Measurements from ENCODE around the gene TAS1R1.

TAS1R1 gene

GRCh38 chr1:6536291-6536690 is 18.8 kb upstream of the TAS1R1 start:
- Histone ChIP-seq H3K14ac (ENCODE audit: low read length) (no peak overlapping the region), H2BK15ac (ENCODE audit: low read length) (no peak overlapping the region), H3K4ac (ENCODE audit: low read length) (no peak overlapping the region), H2BK5ac (ENCODE audit: low read length) (no peak overlapping the region), H3K18ac (ENCODE audit: low read length) (no peak overlapping the region), H3K27ac (replicated peaks; ENCODE audit: low read length) (no peak overlapping the region), H3K4me3 (ENCODE audit: low read length in 2 of 2) (no peak overlapping the region), H3K9ac (ENCODE audit: low read depth, low read length, poor library complexity) (no peak overlapping the region), H3K36me3 (replicated peaks in 1 of 2; ENCODE audit: control insufficient read depth in 2 of 2, insufficient read depth in 2 of 2, low read length in 2 of 2) (peaks cover 20 to 77% of the 10 kb centered on the region in 2 donors), H2BK120ac (ENCODE audit: low read depth, low read length) (no peak overlapping the region), H3K4me2 (ENCODE audit: insufficient read depth, low read length, poor library complexity, severe bottlenecking) (no peak overlapping the region), H3K4me1 (ENCODE audit: control insufficient read depth in 2 of 2, insufficient read depth in 1 of 2, low read depth in 1 of 2, low read length in 2 of 2) (no peaks in the 10 kb centered on the region), H2BK12ac (ENCODE audit: low read length) (no peak overlapping the region), H4K8ac (ENCODE audit: low read depth, low read length) (no peak overlapping the region), H3K27me3 (ENCODE audit: control insufficient read depth in 3 of 3, insufficient read depth in 3 of 3, low read depth in 1 of 3, low read length in 3 of 3) (no peaks in the 10 kb centered on the region), H2AFZ (ENCODE audit: low read length) (no peak overlapping the region), H2AK5ac (ENCODE audit: low read depth, low read length) (no peak overlapping the region), H3K9me3 (replicated peaks in 1 of 2; ENCODE audit: control insufficient read depth in 2 of 2, insufficient read depth in 1 of 2, low read depth in 1 of 2, low read length in 2 of 2) (no peaks in the 10 kb centered on the region), H4K91ac (ENCODE audit: low read depth, low read length, poor library complexity) (no peak overlapping the region), H3K79me1 (ENCODE audit: low read depth, low read length) (peaks cover 2% of the 10 kb centered on the region), H3K23ac (ENCODE audit: low read depth, low read length, poor library complexity) (no peak overlapping the region)
- no peak for DNase-seq (ENCODE audit: low spot score)
- no CpG with 5 or more reads among the region's 5 CpGs for WGBS, 2 donors (ENCODE audit: extremely low coverage in 2 of 2, insufficient read length in 2 of 2, insufficient replicate concordance in 1 of 2)

GRCh38 chr1:6538956-6539355 is 16.2 kb upstream of the TAS1R1 start:
- peaks cover 7 to 72% of the 10 kb centered on the region in 2 donors for H3K36me3 ChIP-seq (replicated peaks in 1 of 2; ENCODE audit: control insufficient read depth in 2 of 2, insufficient read depth in 2 of 2, low read length in 2 of 2)

DNA sequence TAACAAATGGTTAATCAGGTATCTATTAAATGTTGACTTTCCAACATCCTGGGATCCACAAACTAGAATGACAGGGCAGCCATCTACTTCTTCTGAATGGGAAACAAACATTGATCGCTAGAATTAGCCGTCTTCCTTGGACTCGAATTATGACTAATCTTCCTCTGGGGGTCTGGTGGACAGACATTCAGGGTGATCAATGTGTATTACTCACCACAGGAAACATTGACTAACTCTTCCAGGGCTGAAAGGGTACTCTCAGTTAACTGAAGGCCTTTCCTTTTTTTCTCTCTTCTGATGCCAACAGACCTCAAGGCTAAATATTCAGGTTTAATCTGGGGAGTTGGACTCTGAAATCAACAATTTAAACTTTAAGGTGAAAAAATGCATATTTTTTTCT is 10.3 kb upstream of the TAS1R1 start:
- no peak overlapping the region for H3K18ac ChIP-seq (ENCODE audit: low read length)
- no peak overlapping the region for H3K4me2 ChIP-seq (ENCODE audit: insufficient read depth, low read length, poor library complexity, severe bottlenecking)
- H3K79me1 ChIP-seq (ENCODE audit: low read depth, low read length), result no peaks in the 10 kb centered on the region
- H3K14ac ChIP-seq (ENCODE audit: low read length), result no peak overlapping the region
- H2BK12ac ChIP-seq (ENCODE audit: low read length), result no peak overlapping the region
- H3K4me1 ChIP-seq (ENCODE audit: control insufficient read depth in 2 of 2, insufficient read depth in 1 of 2, low read depth in 1 of 2, low read length in 2 of 2), result no peaks in the 10 kb centered on the region
- H3K9me3 ChIP-seq (replicated peaks in 1 of 2; ENCODE audit: control insufficient read depth in 2 of 2, insufficient read depth in 1 of 2, low read depth in 1 of 2, low read length in 2 of 2), result no peaks in the 10 kb centered on the region
- no peak overlapping the region for H2BK120ac ChIP-seq (ENCODE audit: low read depth, low read length)
- no peak overlapping the region for H2BK15ac ChIP-seq (ENCODE audit: low read length)
- no peak overlapping the region for H3K23ac ChIP-seq (ENCODE audit: low read depth, low read length, poor library complexity)
- H4K91ac ChIP-seq (ENCODE audit: low read depth, low read length, poor library complexity), result no peak overlapping the region
- no peak overlapping the region for H3K27ac ChIP-seq (replicated peaks; ENCODE audit: low read length)
- no peak overlapping the region for H3K4ac ChIP-seq (ENCODE audit: low read length)
- H4K8ac ChIP-seq (ENCODE audit: low read depth, low read length), result no peak overlapping the region
- H2AK5ac ChIP-seq (ENCODE audit: low read depth, low read length), result no peak overlapping the region
- H3K9ac ChIP-seq (ENCODE audit: low read depth, low read length, poor library complexity), result no peak overlapping the region
- no peak overlapping the region for H2AFZ ChIP-seq (ENCODE audit: low read length)
- no peak overlapping the region for H2BK5ac ChIP-seq (ENCODE audit: low read length)
- peaks cover 34 to 89% of the 10 kb centered on the region in 2 donors for H3K36me3 ChIP-seq (replicated peaks in 1 of 2; ENCODE audit: control insufficient read depth in 2 of 2, insufficient read depth in 2 of 2, low read length in 2 of 2)
- H3K4me3 ChIP-seq (ENCODE audit: low read length in 2 of 2), result no peak overlapping the region
- DNase-seq (ENCODE audit: low spot score), result no peak
- WGBS, 2 donors (ENCODE audit: extremely low coverage in 2 of 2, insufficient read length in 2 of 2, insufficient replicate concordance in 1 of 2), result no CpG with 5 or more reads among the region's 3 CpGs
- H3K27me3 ChIP-seq (ENCODE audit: control insufficient read depth in 3 of 3, insufficient read depth in 3 of 3, low read depth in 1 of 3, low read length in 3 of 3), result no peaks in the 10 kb centered on the region

More at GRCh38 chr1:6538956-6539355, 16.2 kb upstream of the TAS1R1 start:
- Histone ChIP-seq H4K8ac (ENCODE audit: low read depth, low read length) (no peak overlapping the region), H3K27ac (replicated peaks; ENCODE audit: low read length) (no peak overlapping the region), H3K23ac (ENCODE audit: low read depth, low read length, poor library complexity) (no peak overlapping the region), H3K9me3 (replicated peaks in 1 of 2; ENCODE audit: control insufficient read depth in 2 of 2, insufficient read depth in 1 of 2, low read depth in 1 of 2, low read length in 2 of 2) (no peaks in the 10 kb centered on the region), H3K14ac (ENCODE audit: low read length) (no peak overlapping the region), H3K4me1 (ENCODE audit: control insufficient read depth in 2 of 2, insufficient read depth in 1 of 2, low read depth in 1 of 2, low read length in 2 of 2) (no peaks in the 10 kb centered on the region), H2BK15ac (ENCODE audit: low read length) (no peak overlapping the region), H2AK5ac (ENCODE audit: low read depth, low read length) (no peak overlapping the region), H4K91ac (ENCODE audit: low read depth, low read length, poor library complexity) (no peak overlapping the region), H2BK5ac (ENCODE audit: low read length) (no peak overlapping the region), H3K18ac (ENCODE audit: low read length) (no peak overlapping the region), H2AFZ (ENCODE audit: low read length) (no peak overlapping the region), H3K27me3 (ENCODE audit: control insufficient read depth in 3 of 3, insufficient read depth in 3 of 3, low read depth in 1 of 3, low read length in 3 of 3) (no peaks in the 10 kb centered on the region), H2BK120ac (ENCODE audit: low read depth, low read length) (no peak overlapping the region), H3K79me1 (ENCODE audit: low read depth, low read length) (peaks cover 2% of the 10 kb centered on the region), H2BK12ac (ENCODE audit: low read length) (no peak overlapping the region), H3K4me2 (ENCODE audit: insufficient read depth, low read length, poor library complexity, severe bottlenecking) (no peak overlapping the region), H3K4me3 (ENCODE audit: low read length in 2 of 2) (no peak overlapping the region), H3K4ac (ENCODE audit: low read length) (no peak overlapping the region), H3K9ac (ENCODE audit: low read depth, low read length, poor library complexity) (no peak overlapping the region)
- DNase-seq (ENCODE audit: low spot score), result no peak
- WGBS, 2 donors (ENCODE audit: extremely low coverage in 2 of 2, insufficient read length in 2 of 2, insufficient replicate concordance in 1 of 2), result no CpG with 5 or more reads among the region's 3 CpGs

DNA sequence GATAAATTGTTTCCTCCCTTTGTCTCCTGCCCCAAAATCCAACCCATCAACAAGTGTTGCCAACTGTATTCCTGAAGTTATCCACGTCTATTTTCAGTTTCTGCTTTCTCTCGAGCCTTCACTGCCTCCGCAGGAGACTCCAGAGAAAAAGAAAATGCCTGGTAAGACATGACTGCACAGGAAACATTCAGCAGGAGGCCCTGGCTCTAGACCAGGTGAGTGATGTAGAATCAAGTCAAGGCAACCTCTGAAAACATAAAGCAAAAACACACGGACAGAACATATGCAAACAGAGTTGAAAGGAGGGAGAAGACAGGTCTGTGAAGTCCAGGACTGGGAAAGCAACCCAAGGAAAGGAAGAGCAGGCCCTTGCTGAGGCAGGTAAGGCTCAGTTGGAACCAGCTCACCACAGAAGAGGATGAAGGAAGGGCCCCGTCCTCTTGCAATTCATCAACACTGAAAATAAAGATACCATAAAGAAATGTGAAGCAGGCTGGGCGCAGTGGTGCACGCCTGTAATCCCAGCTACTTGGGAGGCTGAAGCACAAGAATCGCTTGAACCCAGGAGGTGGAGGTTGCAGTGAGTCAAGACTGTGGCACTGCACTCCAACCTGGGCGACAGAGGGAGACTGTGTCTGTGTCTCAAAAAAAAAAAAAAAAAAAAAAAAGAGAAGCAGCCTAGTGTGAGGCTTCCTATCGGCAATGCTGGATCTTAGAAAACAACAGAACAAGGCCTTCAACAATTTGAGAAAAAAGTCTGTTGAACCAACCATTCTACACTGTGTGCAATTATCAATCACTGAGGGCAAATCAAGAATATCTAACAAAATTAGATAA is 9.6 kb upstream of the TAS1R1 start:
- no CpG with 5 or more reads among the region's 10 CpGs for WGBS, 2 donors (ENCODE audit: extremely low coverage in 2 of 2, insufficient read length in 2 of 2, insufficient replicate concordance in 1 of 2)
- no peak overlapping the region for H2BK15ac ChIP-seq (ENCODE audit: low read length)
- no peak for DNase-seq (ENCODE audit: low spot score)
- H3K27me3 ChIP-seq (ENCODE audit: control insufficient read depth in 3 of 3, insufficient read depth in 3 of 3, low read depth in 1 of 3, low read length in 3 of 3), result no peaks in the 10 kb centered on the region
- no peak overlapping the region for H2BK5ac ChIP-seq (ENCODE audit: low read length)
- H3K18ac ChIP-seq (ENCODE audit: low read length), result no peak overlapping the region
- H3K36me3 ChIP-seq (replicated peaks in 1 of 2; ENCODE audit: control insufficient read depth in 2 of 2, insufficient read depth in 2 of 2, low read length in 2 of 2), result peaks cover 34 to 93% of the 10 kb centered on the region in 2 donors
- H3K4ac ChIP-seq (ENCODE audit: low read length), result no peak overlapping the region
- no peak overlapping the region for H3K9ac ChIP-seq (ENCODE audit: low read depth, low read length, poor library complexity)
- H3K14ac ChIP-seq (ENCODE audit: low read length), result no peak overlapping the region
- H4K8ac ChIP-seq (ENCODE audit: low read depth, low read length), result no peak overlapping the region
- no peak overlapping the region for H3K23ac ChIP-seq (ENCODE audit: low read depth, low read length, poor library complexity)
- no peak overlapping the region for H2BK120ac ChIP-seq (ENCODE audit: low read depth, low read length)
- no peak overlapping the region for H3K27ac ChIP-seq (replicated peaks; ENCODE audit: low read length)
- H3K9me3 ChIP-seq (replicated peaks in 1 of 2; ENCODE audit: control insufficient read depth in 2 of 2, insufficient read depth in 1 of 2, low read depth in 1 of 2, low read length in 2 of 2), result no peaks in the 10 kb centered on the region
- H4K91ac ChIP-seq (ENCODE audit: low read depth, low read length, poor library complexity), result no peak overlapping the region
- H2BK12ac ChIP-seq (ENCODE audit: low read length), result no peak overlapping the region
- H3K4me1 ChIP-seq (ENCODE audit: control insufficient read depth in 2 of 2, insufficient read depth in 1 of 2, low read depth in 1 of 2, low read length in 2 of 2), result no peaks in the 10 kb centered on the region
- H2AFZ ChIP-seq (ENCODE audit: low read length), result no peak overlapping the region
- H3K4me3 ChIP-seq (ENCODE audit: low read length in 2 of 2), result no peak overlapping the region
- no peaks in the 10 kb centered on the region for H3K79me1 ChIP-seq (ENCODE audit: low read depth, low read length)
- H3K4me2 ChIP-seq (ENCODE audit: insufficient read depth, low read length, poor library complexity, severe bottlenecking), result no peak overlapping the region
- H2AK5ac ChIP-seq (ENCODE audit: low read depth, low read length), result no peak overlapping the region

Data from neuronal stem cell (in vitro differentiated cells).